GM19238 (cell line): Measurements from ENCODE around the gene XIAP.

Experiments used
- DNase-seq: peaks from one replicate; pipeline ENCODE4 v3.0.0; 2011; ENCODE audit warnings: low spot score; ENCODE audit not compliant: insufficient read length

The XIAP gene

GRCh38 chrX:123959281-123960063, 99.6 kb downstream of the XIAP start:
- no peak for DNase-seq

- DNase-seq = no peak
Observed at GRCh38 chrX:123960956-123961267, 101.1 kb downstream of the XIAP start.

DNA sequence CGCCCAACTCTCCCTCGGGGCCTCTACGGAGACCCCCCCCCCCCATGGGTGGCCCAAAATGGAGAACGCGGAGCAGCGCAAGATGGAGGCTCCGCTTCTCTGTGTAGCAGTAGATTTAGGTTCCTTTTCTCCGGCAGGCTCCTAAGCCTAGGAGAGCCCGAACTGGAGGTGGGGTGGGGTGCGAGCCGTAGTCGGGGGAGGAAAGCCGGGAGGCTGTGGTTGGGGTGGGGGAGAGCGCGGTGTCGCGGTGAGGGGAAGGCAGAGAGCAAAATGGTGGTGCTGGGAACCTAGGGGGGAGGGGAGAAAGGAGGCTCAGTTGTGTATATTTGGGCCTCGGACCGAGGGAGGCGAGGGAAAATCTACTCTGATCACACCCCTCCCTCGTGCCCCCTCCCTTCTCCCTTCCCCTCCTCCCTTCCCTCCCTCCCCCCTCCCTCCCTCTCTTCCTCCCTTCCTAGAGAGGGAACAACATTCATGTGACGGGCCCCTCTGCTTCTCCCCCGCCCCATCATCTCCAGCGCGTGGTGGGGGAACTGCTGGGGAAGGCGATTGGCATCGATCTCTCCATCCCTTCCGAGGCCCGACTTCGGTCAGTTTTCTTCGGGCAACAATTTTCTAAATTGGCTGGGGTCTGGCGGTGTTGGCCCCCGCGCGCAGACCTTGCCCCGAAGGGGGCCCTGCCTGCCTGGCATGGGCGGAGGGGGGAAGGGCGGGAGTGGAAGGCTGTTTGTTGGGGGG, 101.6 kb downstream of the XIAP start, which contains the start of gene STAG2:
STAG2 (plus strand) TSS at position 439 of the 738 bp plus-strand sequence. CDS start 60,922 bp downstream, outside the sequence.
- no peak for DNase-seq

- no peak for DNase-seq
Observed at GRCh38 chrX:123962006-123962467, 102.2 kb downstream of the XIAP start.

DNA sequence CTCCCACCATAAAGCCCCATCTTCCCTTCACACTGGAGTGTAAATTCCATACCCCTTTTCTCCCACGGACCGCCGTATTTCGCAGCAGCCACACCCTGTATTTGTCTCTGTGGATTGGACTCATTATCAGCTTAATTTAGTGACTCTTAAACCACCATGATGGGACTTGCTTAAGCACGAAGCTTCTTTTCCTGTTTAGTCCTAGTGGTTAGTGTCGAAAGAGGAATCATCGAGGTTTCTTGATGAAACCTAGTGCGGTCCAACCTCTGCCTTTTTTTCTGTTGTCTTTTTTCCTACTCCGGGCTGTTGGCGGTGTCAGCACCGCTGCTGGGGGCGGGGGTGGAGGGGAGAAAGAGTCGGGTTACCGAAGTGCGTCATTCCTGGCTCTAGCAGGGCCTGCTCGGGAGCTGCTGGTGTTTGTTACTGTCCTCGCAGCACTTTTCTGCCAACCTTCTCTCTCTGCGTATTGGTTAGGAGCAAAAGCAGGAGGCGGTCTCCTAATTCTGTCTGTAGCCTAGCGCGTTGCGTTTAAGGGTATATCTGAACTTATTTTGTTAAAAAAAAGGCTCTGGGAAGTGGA, 103.0 kb downstream of the XIAP start:
- peak; percentile 32 for DNase-seq
